DND-41 (cell line): Measurements from ENCODE around the gene PIK3CB.

Source experiments
- EZH2 ChIP-seq: IDR thresholded peaks from 3 replicates; pipeline ENCODE4 v1.6.1; 2012; ENCODE audit warnings: borderline replicate concordance, low read depth, mild to moderate bottlenecking, moderate library complexity, low read length, inconsistent platforms; ENCODE audit not compliant: severe bottlenecking
- TF ChIP-seq, protein P1 (sequence below): IDR thresholded peaks from 2 replicates; pipeline ENCODE4 v1.5.1; 2012; ENCODE audit warnings: borderline replicate concordance, low read length, moderate library complexity, mild to moderate bottlenecking; ENCODE audit not compliant: poor library complexity, severe bottlenecking; ENCODE audit errors: extremely low read depth

DNA sequence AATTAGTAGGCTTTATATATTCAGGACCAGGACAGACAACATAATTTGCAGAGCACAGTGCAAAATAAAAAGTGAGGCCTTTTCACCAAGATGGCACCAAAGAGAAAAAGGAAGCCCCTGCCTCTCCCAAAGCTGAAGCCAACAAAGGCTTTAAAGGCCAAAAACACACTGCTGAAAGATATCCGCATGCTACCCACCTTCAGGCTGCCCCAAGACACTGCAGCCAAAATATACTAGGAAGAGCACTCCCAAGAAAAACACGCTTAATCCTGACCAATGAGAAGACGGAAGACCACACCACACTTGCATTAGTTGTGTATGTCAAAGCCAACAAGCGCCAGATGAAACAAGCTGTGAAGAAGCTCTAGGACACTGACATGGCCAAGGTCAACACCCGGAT, 38.0 kb downstream of the PIK3CB start:
- TF ChIP-seq, protein P1, sequence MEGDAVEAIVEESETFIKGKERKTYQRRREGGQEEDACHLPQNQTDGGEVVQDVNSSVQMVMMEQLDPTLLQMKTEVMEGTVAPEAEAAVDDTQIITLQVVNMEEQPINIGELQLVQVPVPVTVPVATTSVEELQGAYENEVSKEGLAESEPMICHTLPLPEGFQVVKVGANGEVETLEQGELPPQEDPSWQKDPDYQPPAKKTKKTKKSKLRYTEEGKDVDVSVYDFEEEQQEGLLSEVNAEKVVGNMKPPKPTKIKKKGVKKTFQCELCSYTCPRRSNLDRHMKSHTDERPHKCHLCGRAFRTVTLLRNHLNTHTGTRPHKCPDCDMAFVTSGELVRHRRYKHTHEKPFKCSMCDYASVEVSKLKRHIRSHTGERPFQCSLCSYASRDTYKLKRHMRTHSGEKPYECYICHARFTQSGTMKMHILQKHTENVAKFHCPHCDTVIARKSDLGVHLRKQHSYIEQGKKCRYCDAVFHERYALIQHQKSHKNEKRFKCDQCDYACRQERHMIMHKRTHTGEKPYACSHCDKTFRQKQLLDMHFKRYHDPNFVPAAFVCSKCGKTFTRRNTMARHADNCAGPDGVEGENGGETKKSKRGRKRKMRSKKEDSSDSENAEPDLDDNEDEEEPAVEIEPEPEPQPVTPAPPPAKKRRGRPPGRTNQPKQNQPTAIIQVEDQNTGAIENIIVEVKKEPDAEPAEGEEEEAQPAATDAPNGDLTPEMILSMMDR = no peak
- no peak for TF ChIP-seq EZH2
